ENCODE measurements around the gene PFKM. TPM values are rescaled to one million over a fixed set of nuclear protein-coding genes. Genes with fewer than 3 reads are reported as not detected.

The PFKM gene
- total and polyA plus RNA-seq, 4 donors, result 4.5 to 23.9 (median 5.8) TPM

- TF ChIP-seq JUND (IDR thresholded peaks at IDR 0.05), result no peak
- TF ChIP-seq REST (IDR thresholded peaks at IDR 0.05), result no peak
- TF ChIP-seq CTCF (IDR thresholded peaks at IDR 0.05; ENCODE audit: low read depth, low read length, missing input control), result no peak
- TF ChIP-seq ATF3 (IDR thresholded peaks at IDR 0.05), result no peak
- TF ChIP-seq RAD21 (IDR thresholded peaks at IDR 0.05), result no peak
- TF ChIP-seq YY1 (IDR thresholded peaks at IDR 0.05), result no peak
- no peak for TF ChIP-seq SP1 (IDR thresholded peaks at IDR 0.05)
- no peak for TF ChIP-seq HNF4G (IDR thresholded peaks at IDR 0.05)
- no peak for TF ChIP-seq ZBTB33 (IDR thresholded peaks at IDR 0.05)
- TF ChIP-seq TAF1 (conservative IDR thresholded peaks at IDR 0.05), result no peak
- TF ChIP-seq EGR1 (IDR thresholded peaks at IDR 0.05; ENCODE audit: low read depth in 2 of 2), result no peak
- no peak for TF ChIP-seq FOXA1 (IDR thresholded peaks at IDR 0.05)
- no peak for TF ChIP-seq MAX (IDR thresholded peaks at IDR 0.05)
- TF ChIP-seq FOXA2 (IDR thresholded peaks at IDR 0.05), result no peak
- Histone ChIP-seq H3K27ac (ENCODE audit: low read depth in 1 of 2, low read length in 2 of 2) (no peak overlapping the region), H3K4me3 (ENCODE audit: low read depth in 1 of 3, low read length in 3 of 3) (no peak overlapping the region), H3K36me3 (ENCODE audit: control insufficient read depth in 4 of 4, insufficient read depth in 3 of 4, low read depth in 1 of 4, low read length in 3 of 4) (peaks cover 0 to 25% (median 10%) of the 10 kb centered on the region in 4 donors), H3K4me1 (ENCODE audit: control insufficient read depth in 4 of 4, insufficient read depth in 4 of 4, low read length in 3 of 4) (no peaks in the 10 kb centered on the region), H3K9ac (ENCODE audit: low read depth in 1 of 2, low read length in 2 of 2) (no peak overlapping the region), H3K27me3 (ENCODE audit: control insufficient read depth in 4 of 4, insufficient read depth in 4 of 4, low read length in 3 of 4) (no peaks in the 10 kb centered on the region), H3K9me3 (ENCODE audit: control insufficient read depth in 4 of 4, low read length in 3 of 4) (no peaks in the 10 kb centered on the region)
- 96% methylated on average over 5 of the region's 5 CpGs for WGBS
- DNase-seq (ENCODE audit: low spot score), result no peak
Measured at GRCh38 chr12:48135027-48135426, 15.9 kb downstream of the PFKM start.

- no peaks in the 10 kb centered on the region for H3K4me1 ChIP-seq (ENCODE audit: control insufficient read depth in 4 of 4, insufficient read depth in 4 of 4, low read length in 3 of 4)
- H3K27ac ChIP-seq (ENCODE audit: low read depth in 1 of 2, low read length in 2 of 2), result no peak overlapping the region
- no peak overlapping the region for H3K4me3 ChIP-seq (ENCODE audit: low read depth in 1 of 3, low read length in 3 of 3)
- TF ChIP-seq FOXA1 (IDR thresholded peaks at IDR 0.05) (no peak), ATF3 (IDR thresholded peaks at IDR 0.05) (no peak), HNF4A (conservative IDR thresholded peaks at IDR 0.05) (no peak), TAF1 (conservative IDR thresholded peaks at IDR 0.05) (no peak)
- WGBS, result 93% methylated on average over 7 of the region's 7 CpGs
- H3K27me3 ChIP-seq (ENCODE audit: control insufficient read depth in 4 of 4, insufficient read depth in 4 of 4, low read length in 3 of 4), result no peaks in the 10 kb centered on the region
- DNase-seq (ENCODE audit: low spot score), result no peak
- no peak overlapping the region for H3K9ac ChIP-seq (ENCODE audit: low read depth in 1 of 2, low read length in 2 of 2)
- no peaks in the 10 kb centered on the region for H3K9me3 ChIP-seq (ENCODE audit: control insufficient read depth in 4 of 4, low read length in 3 of 4)
- peaks cover 7 to 51% (median 18%) of the 10 kb centered on the region in 4 donors for H3K36me3 ChIP-seq (ENCODE audit: control insufficient read depth in 4 of 4, insufficient read depth in 3 of 4, low read depth in 1 of 4, low read length in 3 of 4)
Measured at GRCh38 chr12:48142818-48143674, 23.9 kb downstream of the PFKM start.
